Calu3 (cell line): ENCODE results near the gene OAS2. TPM values are rescaled to one million over a fixed set of nuclear protein-coding genes. Genes with fewer than 3 reads are reported as not detected.

Source experiments
- BruUV-seq: library from RNA; stranded (reverse); fragments of 400-500 nt; replicated peaks from 2 replicates; lab custom pipeline; 2021; lab: Mats Ljungman, UMichigan
- CTCF ChIA-PET: fragments of 300-600 bp; sonication (Branson Sonifier 250); formaldehyde crosslinking; loops from one replicate; lab custom pipeline; 2022; ENCODE audit warnings: antibody characterized with exemption; lab: Charles Lee
- DNase-seq: peaks from one replicate; pipeline ENCODE4 v3.0.0; 2022
- H3K27ac Mint-ChIP-seq: one replicate; pipeline ENCODE4 v1.8.0; 2022; ENCODE audit warnings: mixed read lengths; ENCODE audit not compliant: unreplicated experiment
- H3K27me3 Mint-ChIP-seq: one replicate; pipeline ENCODE4 v1.8.0; 2022; ENCODE audit warnings: mixed read lengths; ENCODE audit not compliant: unreplicated experiment
- H3K36me3 Mint-ChIP-seq: one replicate; pipeline ENCODE4 v1.8.0; 2022; ENCODE audit warnings: mild to moderate bottlenecking, moderate library complexity, mixed read lengths; ENCODE audit not compliant: insufficient read depth, unreplicated experiment
- H3K4me1 Mint-ChIP-seq: one replicate; pipeline ENCODE4 v1.8.0; 2022; ENCODE audit warnings: mild to moderate bottlenecking, low read depth, mixed read lengths; ENCODE audit not compliant: unreplicated experiment
- H3K4me3 Mint-ChIP-seq: one replicate; pipeline ENCODE4 v1.8.0; 2022; ENCODE audit warnings: mild to moderate bottlenecking, low read depth, moderate library complexity, mixed read lengths; ENCODE audit not compliant: unreplicated experiment
- H3K9me3 Mint-ChIP-seq: one replicate; pipeline ENCODE4 v1.8.0; 2022; ENCODE audit warnings: low read depth, mixed read lengths; ENCODE audit not compliant: unreplicated experiment
- intact Hi-C: fragments of 100-400 bp; cut with micrococcal nuclease; formaldehyde crosslinking; loops from one replicate; pipeline ENCODE4 v1.10.0; 2022; ENCODE audit not compliant: unreplicated experiment
- total RNA-seq: library from RNA; stranded (reverse); gene quantifications from 2 replicates; pipeline ENCODE4 v1.2.3, GENCODE V29; 2022
- TF ChIP-seq, protein P1 (sequence below): fragments of 200-600 bp; IDR thresholded peaks from one replicate; pipeline ENCODE4 v1.8.0; 2022; ENCODE audit warnings: antibody characterized with exemption; ENCODE audit not compliant: unreplicated experiment

Gene OAS2
- total RNA-seq, 1 experiment from 2014 or later = 58.1 TPM

DNA sequence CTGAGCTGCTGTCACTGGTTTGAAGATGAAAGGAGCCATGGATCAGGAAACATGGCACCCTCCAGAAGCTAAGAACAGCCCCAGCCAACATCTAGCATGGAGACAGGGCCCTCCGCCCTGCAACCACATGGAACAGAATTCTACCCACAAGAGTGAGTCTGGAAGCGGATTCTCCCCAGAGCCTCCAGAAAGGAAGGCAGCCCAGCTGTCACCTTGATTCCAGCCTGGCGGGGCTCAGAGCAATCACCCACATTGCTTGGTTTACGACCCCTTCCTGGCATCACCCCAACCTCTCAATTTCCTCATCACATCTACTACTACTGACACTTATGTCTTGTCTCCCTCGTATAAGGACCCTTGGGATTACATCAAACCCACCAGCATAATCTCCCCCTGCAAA lies 38.5 kb downstream of the OAS2 start:
- Mint-ChIP-seq H3K9me3 (no peaks in the 10 kb centered on the region), H3K27me3 (peaks cover 65% of the 10 kb centered on the region), H3K36me3 (no peaks in the 10 kb centered on the region), H3K27ac (no peak overlapping the region), H3K4me3 (no peak overlapping the region), H3K4me1 (no peaks in the 10 kb centered on the region)
- DNase-seq = no peak
- TF ChIP-seq, protein P1, sequence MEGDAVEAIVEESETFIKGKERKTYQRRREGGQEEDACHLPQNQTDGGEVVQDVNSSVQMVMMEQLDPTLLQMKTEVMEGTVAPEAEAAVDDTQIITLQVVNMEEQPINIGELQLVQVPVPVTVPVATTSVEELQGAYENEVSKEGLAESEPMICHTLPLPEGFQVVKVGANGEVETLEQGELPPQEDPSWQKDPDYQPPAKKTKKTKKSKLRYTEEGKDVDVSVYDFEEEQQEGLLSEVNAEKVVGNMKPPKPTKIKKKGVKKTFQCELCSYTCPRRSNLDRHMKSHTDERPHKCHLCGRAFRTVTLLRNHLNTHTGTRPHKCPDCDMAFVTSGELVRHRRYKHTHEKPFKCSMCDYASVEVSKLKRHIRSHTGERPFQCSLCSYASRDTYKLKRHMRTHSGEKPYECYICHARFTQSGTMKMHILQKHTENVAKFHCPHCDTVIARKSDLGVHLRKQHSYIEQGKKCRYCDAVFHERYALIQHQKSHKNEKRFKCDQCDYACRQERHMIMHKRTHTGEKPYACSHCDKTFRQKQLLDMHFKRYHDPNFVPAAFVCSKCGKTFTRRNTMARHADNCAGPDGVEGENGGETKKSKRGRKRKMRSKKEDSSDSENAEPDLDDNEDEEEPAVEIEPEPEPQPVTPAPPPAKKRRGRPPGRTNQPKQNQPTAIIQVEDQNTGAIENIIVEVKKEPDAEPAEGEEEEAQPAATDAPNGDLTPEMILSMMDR = no peak
- CTCF ChIA-PET = no interaction called here
- BruUV-seq = no TSS peak
- intact Hi-C loops = no loop called here

DNA sequence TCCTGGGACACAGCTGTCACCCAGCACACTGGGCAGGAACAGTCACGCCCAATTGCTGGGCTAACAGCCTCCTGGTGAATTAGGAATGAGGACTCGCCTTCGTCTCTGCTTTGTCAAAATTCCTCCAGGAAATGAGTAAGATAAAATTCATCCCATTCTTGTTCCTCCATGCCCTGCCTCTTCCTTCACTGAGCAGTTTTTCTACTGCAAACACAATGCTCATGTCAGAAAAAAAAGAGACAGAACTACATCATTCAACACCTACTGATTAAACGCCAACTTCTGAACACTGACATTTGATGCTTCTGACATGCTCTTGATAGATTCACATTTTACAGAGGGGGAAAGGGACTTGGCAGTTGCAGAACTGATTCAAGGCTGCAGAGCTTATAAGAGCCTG lies 40.7 kb downstream of the OAS2 start:
- H3K27ac Mint-ChIP-seq = no peak overlapping the region
- no peaks in the 10 kb centered on the region for H3K36me3 Mint-ChIP-seq
- intact Hi-C loops = no loop called here
- H3K4me3 Mint-ChIP-seq = no peak overlapping the region
- H3K9me3 Mint-ChIP-seq = no peaks in the 10 kb centered on the region
- H3K27me3 Mint-ChIP-seq = peaks cover 84% of the 10 kb centered on the region
- no TSS peak for BruUV-seq
- CTCF ChIA-PET = no interaction called here
- TF ChIP-seq, protein P1 = no peak
- no peak for DNase-seq
- no peaks in the 10 kb centered on the region for H3K4me1 Mint-ChIP-seq

DNA sequence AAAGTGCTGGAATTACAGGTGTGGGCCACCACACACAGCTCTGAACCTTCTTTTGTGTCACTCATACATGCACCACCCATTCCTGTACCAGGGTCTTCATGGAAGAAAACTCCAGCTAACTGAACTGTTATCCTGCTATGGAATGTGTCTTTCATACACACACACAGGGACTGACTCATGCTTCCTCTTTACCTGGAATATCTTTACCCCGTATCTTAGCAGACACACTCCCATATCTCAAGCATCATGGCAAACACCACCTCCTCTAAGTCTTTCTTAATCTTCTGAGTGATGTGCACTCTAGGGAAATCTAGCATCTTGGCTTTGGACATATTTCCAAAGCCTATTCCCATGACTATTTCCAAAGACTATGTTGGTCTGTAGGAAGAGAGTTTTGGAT lies 43.2 kb downstream of the OAS2 start:
- Mint-ChIP-seq H3K36me3 (no peaks in the 10 kb centered on the region), H3K4me1 (no peaks in the 10 kb centered on the region), H3K27ac (no peak overlapping the region), H3K9me3 (no peaks in the 10 kb centered on the region), H3K4me3 (no peak overlapping the region), H3K27me3 (peaks cover 79% of the 10 kb centered on the region)
- CTCF ChIA-PET = interaction anchor here (0.5 kb wide), 1 partner anchor 28 kb away, joined by 7 read pairs; no protein-coding TSS in a partner anchor
- no peak for DNase-seq
- no TSS peak for BruUV-seq
- intact Hi-C loops = no loop called here
- TF ChIP-seq, protein P1 = no peak

DNA sequence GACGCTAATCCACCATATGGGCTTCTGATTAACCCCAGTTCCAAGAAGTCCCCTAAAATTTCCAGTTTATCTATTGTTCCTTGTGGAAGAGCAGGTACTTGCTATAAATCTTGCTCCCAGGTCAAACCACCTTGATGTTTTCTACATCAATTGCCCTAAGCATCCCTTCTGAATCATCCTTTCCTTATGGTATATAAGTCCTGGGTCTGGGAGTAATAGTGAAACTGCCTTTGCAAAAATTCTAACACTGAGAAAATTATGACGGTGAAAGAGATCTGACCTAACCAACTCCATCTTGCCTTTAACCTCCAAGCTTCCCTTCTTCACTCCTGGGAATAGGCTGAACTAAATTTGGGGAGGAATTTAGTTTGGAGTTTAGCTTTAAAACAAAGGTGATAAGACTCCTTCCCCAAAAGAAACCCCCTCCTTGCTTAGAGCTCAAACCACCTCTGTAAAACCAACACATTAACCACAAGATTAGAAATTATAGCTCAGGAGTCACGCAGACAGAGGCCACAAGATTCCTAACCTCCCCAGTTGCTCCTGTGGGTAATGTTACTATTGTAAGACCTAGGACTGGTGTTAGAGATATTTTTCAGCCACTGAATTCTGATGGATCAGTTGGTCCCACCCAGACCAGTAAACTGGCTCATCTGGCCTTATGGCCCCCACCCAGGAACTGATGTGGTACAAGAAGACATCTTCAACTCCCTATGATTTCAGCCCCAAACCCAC lies 44.4 kb downstream of the OAS2 start:
- H3K36me3 Mint-ChIP-seq = no peaks in the 10 kb centered on the region
- no peak for DNase-seq
- intact Hi-C loops = no loop called here
- H3K27ac Mint-ChIP-seq = no peak overlapping the region
- no peaks in the 10 kb centered on the region for H3K4me1 Mint-ChIP-seq
- no peaks in the 10 kb centered on the region for H3K9me3 Mint-ChIP-seq
- CTCF ChIA-PET = no interaction called here
- peaks cover 79% of the 10 kb centered on the region for H3K27me3 Mint-ChIP-seq
- no peak overlapping the region for H3K4me3 Mint-ChIP-seq
- no TSS peak for BruUV-seq
- TF ChIP-seq, protein P1 = no peak
